OCI-LY3 (cell line): ENCODE data around the gene RBPJL.

Source experiments
- H2AFZ ChIP-seq: fragments of 200-600, 300-600 bp; shearing (Covaris generic); 2 replicates; pipeline ENCODE4 v1.6.0; 2014; ENCODE audit warnings: antibody characterized with exemption, low read depth, low read length
- H3K27ac ChIP-seq: fragments of 200-600, 300-600 bp; sonication (generic); 2 replicates; pipeline ENCODE4 v1.5.1; 2014; ENCODE audit warnings: mild to moderate bottlenecking, low read length, moderate library complexity, mixed read lengths
- H3K27me3 ChIP-seq: fragments of 200-600, 300-600 bp; sonication (generic); 2 replicates; pipeline ENCODE4 v1.6.1; 2014; ENCODE audit warnings: low read depth, low read length, mixed read lengths
- H3K36me3 ChIP-seq: fragments of 200-600, 300-600 bp; sonication (generic); replicated peaks from 2 replicates; pipeline ENCODE3; 2014; ENCODE audit warnings: low read depth, low read length, mixed read lengths
- H3K4me1 ChIP-seq: fragments of 300-600, 200-600 bp; sonication (generic); 2 replicates; pipeline ENCODE4 v1.6.1; 2014; ENCODE audit warnings: low read length, mixed read lengths
- H3K4me2 ChIP-seq: fragments of 200-600, 300-600 bp; sonication (generic); 2 replicates; pipeline ENCODE4 v1.6.1; 2014; ENCODE audit warnings: low read length, mixed read lengths
- H3K4me3 ChIP-seq: fragments of 300-600, 200-600 bp; sonication (generic); 2 replicates; pipeline ENCODE4 v1.5.1; 2014; ENCODE audit warnings: antibody characterized with exemption, mild to moderate bottlenecking, low read length, moderate library complexity
- H3K79me2 ChIP-seq: fragments of 300-600, 200-600 bp; shearing (Covaris generic); 2 replicates; pipeline ENCODE4 v1.6.1; 2014; ENCODE audit warnings: mild to moderate bottlenecking, low read length, mixed read lengths
- H3K9ac ChIP-seq: fragments of 300-600, 200-600 bp; shearing (Covaris generic); 2 replicates; pipeline ENCODE4 v1.6.0; 2014; ENCODE audit warnings: mild to moderate bottlenecking, low read length, moderate library complexity
- H3K9me3 ChIP-seq: fragments of 200-600, 300-600 bp; shearing (Covaris generic); 2 replicates; pipeline ENCODE4 v1.6.1; 2014; ENCODE audit warnings: low read length, mixed read lengths; ENCODE audit not compliant: insufficient read depth
- H4K20me1 ChIP-seq: fragments of 200-600, 300-600 bp; sonication (generic); 2 replicates; pipeline ENCODE4 v1.6.1; 2016; ENCODE audit warnings: low read length, mixed read lengths; ENCODE audit not compliant: insufficient read depth
- CTCF ChIP-seq: fragments of 200-600, 300-600 bp; sonication (generic); IDR thresholded peaks from 2 replicates; pipeline ENCODE4 v1.5.1; 2014; ENCODE audit warnings: antibody characterized with exemption, low read length, low read depth
- EZH2phosphoT487 ChIP-seq: fragments of 200-600 bp; shearing (Covaris generic); IDR thresholded peaks from 2 replicates; pipeline ENCODE4 v1.6.1; 2018; ENCODE audit warnings: antibody characterized with exemption, mixed run types, low read depth

RBPJL gene

DNA sequence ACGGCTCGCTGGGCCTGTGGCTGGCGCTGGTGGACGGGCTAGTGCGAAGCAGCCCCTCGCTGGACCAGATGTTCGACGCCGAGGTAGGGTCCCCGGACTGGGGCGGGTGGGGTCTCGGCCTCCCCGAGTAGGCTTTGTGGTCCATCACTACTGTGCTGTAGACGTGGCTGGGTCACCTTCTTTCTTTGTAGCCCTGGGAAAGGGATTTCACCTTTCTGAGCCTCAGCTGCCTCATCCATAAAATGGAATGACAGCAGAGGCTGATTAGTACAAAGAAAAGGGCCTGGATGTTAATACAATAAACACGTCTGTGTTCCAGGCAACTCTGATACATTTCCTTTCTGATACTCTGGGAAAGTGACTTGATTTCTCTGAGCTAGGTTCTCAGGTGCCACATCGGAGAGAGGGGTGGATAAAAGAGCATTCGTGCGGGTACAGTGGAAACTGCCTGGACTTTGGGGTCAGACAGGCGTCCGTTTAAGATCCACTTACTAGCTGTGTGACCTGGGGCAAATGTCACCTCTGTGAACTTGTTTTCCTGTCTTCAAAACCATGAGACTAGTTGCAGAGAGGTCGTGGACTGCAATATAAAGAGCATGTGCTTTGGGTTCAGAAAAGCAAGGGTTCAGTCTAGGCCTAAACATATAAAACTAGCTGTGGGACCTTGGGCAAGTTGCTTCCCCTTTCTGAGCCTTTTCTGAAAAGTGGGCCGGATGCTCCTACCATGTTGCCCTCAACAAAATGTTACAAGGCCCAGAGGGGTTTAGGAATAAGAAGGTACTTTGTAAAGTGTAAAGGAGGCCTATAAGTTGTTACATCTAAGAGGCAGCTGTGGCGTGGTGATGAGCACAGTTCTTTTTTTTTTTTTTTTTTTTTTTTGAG lies 57.2 kb downstream of the RBPJL start:
- H3K27ac ChIP-seq, result peak overlapping the region; percentile 70
- H3K4me2 ChIP-seq, result peak overlapping the region; percentile 94
- H3K27me3 ChIP-seq, result peaks cover 20% of the 10 kb centered on the region
- H2AFZ ChIP-seq, result no peak overlapping the region
- peak overlapping the region; percentile 74 for H3K4me3 ChIP-seq
- no peak for TF ChIP-seq CTCF
- TF ChIP-seq EZH2phosphoT487, result no peak
- H3K9me3 ChIP-seq, result no peaks in the 10 kb centered on the region
- peaks cover 72% of the 10 kb centered on the region for H3K4me1 ChIP-seq
- peak overlapping the region; percentile 73 for H3K9ac ChIP-seq
- peaks cover 36% of the 10 kb centered on the region for H3K79me2 ChIP-seq
- peaks cover 35% of the 10 kb centered on the region for H4K20me1 ChIP-seq
- H3K36me3 ChIP-seq, result peaks cover 34% of the 10 kb centered on the region

GRCh38 chr20:45365444-45365970 lies 58.9 kb downstream of the RBPJL start:
- peaks cover 43% of the 10 kb centered on the region for H3K79me2 ChIP-seq
- no peak for TF ChIP-seq CTCF
- TF ChIP-seq EZH2phosphoT487, result no peak
- peaks cover 26% of the 10 kb centered on the region for H3K27me3 ChIP-seq
- H3K9ac ChIP-seq, result no peak overlapping the region
- H3K4me3 ChIP-seq, result no peak overlapping the region
- H3K36me3 ChIP-seq, result peaks cover 39% of the 10 kb centered on the region
- H3K27ac ChIP-seq, result no peak overlapping the region
- H3K4me2 ChIP-seq, result no peak overlapping the region
- H2AFZ ChIP-seq, result no peak overlapping the region
- peaks cover 74% of the 10 kb centered on the region for H3K4me1 ChIP-seq
- peaks cover 45% of the 10 kb centered on the region for H4K20me1 ChIP-seq
- H3K9me3 ChIP-seq, result no peaks in the 10 kb centered on the region

DNA sequence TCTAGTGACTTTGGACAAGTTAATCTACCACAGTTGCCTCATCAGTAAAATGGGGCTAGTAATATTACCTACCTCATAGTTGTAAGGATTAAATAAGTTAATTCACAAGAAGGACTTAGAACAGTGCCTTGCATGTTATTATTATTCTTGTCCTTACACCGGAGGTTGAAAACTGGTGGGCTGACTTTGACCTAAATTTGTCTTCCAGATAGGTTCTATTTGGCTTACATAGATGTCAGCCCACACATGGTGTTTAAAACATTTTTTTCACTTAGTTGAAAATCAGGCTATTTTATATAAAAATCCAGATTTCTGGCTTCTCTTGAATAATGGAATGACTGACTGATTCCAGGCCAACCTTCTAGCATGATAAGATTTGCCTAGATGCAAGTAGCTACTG lies 59.6 kb downstream of the RBPJL start:
- Histone ChIP-seq H3K9me3 (no peaks in the 10 kb centered on the region), H3K36me3 (peaks cover 46% of the 10 kb centered on the region), H3K27me3 (peaks cover 32% of the 10 kb centered on the region), H2AFZ (no peak overlapping the region), H3K79me2 (peaks cover 45% of the 10 kb centered on the region), H3K4me1 (peaks cover 70% of the 10 kb centered on the region), H3K27ac (no peak overlapping the region), H4K20me1 (peaks cover 51% of the 10 kb centered on the region), H3K4me3 (no peak overlapping the region), H3K4me2 (no peak overlapping the region), H3K9ac (no peak overlapping the region)
- TF ChIP-seq EZH2phosphoT487, result no peak

GRCh38 chr20:45366631-45367030 lies 60.0 kb downstream of the RBPJL start:
- Histone ChIP-seq H3K27me3 (peaks cover 35% of the 10 kb centered on the region), H4K20me1 (peaks cover 54% of the 10 kb centered on the region), H3K27ac (no peak overlapping the region), H3K9me3 (no peaks in the 10 kb centered on the region), H3K36me3 (peaks cover 50% of the 10 kb centered on the region), H3K79me2 (peaks cover 45% of the 10 kb centered on the region), H3K4me3 (no peak overlapping the region), H2AFZ (no peak overlapping the region), H3K4me1 (peaks cover 68% of the 10 kb centered on the region), H3K4me2 (no peak overlapping the region), H3K9ac (no peak overlapping the region)
- TF ChIP-seq EZH2phosphoT487, result no peak
- no peak for TF ChIP-seq CTCF
